HG03025 (cell line): Measurements from ENCODE around the gene ZBTB7B.

Source experiments
- ATAC-seq: cut with Tn5 transposase; IDR thresholded peaks from one replicate; pipeline ENCODE4 v1.9.1; 2021; ENCODE audit warnings: mild to moderate bottlenecking, moderate library complexity; ENCODE audit not compliant: unreplicated experiment, low FRiP score

The ZBTB7B gene

DNA sequence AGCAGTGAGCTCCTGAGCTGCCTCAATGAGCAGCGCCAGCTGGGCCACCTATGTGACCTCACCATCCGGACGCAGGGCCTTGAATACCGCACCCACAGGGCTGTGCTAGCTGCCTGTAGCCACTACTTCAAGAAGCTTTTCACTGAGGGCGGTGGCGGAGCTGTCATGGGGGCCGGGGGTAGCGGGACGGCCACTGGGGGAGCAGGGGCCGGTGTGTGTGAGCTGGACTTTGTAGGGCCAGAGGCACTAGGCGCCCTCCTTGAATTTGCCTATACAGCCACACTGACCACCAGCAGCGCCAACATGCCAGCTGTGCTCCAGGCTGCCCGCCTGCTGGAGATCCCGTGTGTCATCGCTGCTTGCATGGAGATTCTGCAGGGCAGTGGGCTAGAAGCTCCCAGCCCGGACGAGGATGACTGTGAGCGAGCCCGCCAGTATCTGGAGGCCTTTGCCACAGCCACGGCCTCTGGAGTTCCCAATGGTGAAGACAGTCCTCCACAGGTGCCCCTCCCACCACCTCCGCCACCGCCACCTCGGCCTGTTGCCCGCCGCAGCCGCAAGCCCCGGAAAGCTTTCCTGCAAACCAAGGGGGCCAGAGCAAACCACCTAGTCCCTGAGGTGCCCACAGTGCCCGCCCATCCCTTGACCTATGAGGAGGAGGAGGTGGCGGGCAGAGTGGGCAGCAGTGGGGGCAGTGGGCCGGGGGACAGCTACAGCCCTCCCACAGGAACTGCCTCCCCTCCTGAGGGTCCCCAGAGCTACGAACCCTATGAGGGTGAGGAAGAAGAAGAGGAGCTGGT is 12.3 kb downstream of the ZBTB7B start:
- ATAC-seq, result no peak

DNA sequence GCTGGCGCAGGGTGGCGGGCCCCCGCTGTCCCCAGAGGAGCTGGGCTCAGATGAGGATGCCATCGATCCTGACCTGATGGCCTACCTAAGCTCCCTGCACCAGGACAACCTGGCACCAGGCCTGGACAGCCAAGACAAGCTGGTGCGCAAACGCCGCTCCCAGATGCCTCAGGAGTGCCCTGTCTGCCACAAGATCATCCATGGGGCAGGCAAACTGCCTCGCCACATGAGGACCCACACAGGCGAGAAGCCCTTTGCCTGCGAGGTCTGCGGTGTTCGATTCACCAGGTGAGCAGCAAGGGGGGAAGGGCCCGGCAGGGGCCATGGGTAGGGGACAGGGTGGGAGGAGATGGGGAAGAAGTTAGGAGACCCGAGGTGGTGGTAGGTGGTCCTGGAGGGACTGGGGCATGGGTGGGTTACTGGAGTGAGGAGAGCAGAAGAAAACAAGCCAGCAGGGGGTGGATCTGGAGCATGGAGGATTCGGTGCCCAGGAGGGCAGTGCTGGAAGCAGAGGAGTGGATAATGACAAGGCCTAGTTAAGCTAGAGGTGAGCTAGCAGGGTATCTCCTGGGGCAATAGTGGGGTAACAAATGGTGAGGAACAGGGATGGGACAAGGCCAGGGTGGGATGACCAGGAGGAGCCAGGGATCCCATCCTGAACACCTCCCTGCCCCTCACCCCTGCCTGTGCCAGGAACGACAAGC is 13.1 kb downstream of the ZBTB7B start:
- ATAC-seq, result no peak

DNA sequence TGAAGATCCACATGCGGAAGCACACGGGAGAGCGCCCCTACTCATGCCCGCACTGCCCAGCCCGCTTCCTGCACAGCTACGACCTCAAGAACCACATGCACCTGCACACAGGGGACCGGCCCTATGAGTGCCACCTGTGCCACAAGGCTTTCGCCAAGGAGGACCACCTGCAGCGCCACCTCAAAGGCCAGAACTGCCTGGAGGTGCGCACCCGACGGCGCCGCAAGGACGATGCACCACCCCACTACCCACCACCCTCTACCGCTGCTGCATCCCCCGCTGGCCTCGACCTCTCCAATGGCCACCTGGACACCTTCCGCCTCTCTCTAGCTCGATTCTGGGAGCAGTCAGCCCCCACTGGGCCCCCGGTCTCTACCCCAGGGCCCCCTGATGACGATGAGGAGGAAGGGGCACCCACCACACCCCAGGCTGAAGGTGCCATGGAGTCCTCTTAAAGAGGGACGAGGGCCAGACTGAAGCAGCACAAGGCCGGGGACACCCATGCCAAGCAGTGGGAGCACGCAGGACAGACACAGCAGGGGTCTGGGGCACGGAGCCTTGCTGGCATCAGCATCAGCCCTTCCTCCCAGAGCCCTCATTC is 13.7 kb downstream of the ZBTB7B start:
- ATAC-seq, result no peak

GRCh38 chr1:155017041-155017945 is 14.7 kb downstream of the ZBTB7B start:
- peak; percentile 55 for ATAC-seq

DNA sequence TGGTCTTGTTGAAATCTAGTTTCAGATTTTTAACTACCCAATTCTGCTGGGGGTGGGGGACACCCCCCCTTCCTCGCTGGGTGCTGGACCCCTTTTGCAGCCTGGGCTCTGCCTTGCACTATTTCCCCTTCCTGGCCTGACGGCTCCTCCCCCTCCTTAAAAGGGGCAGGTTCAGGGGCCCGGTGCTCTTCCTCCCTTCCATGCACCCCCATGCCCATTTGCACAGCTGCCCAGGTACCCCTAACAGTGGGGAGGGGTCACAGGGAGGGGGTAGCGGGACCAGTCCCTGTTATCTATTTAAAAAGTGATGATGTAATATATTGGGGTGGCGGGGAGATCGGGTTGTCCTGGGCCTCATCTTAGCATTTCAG is 15.3 kb downstream of the ZBTB7B start:
- no peak for ATAC-seq

GRCh38 chr1:155018617-155019348 is 16.2 kb downstream of the ZBTB7B start:
- no peak for ATAC-seq

- no peak for ATAC-seq
Observed at GRCh38 chr1:155019377-155020245, 17.0 kb downstream of the ZBTB7B start.

DNA sequence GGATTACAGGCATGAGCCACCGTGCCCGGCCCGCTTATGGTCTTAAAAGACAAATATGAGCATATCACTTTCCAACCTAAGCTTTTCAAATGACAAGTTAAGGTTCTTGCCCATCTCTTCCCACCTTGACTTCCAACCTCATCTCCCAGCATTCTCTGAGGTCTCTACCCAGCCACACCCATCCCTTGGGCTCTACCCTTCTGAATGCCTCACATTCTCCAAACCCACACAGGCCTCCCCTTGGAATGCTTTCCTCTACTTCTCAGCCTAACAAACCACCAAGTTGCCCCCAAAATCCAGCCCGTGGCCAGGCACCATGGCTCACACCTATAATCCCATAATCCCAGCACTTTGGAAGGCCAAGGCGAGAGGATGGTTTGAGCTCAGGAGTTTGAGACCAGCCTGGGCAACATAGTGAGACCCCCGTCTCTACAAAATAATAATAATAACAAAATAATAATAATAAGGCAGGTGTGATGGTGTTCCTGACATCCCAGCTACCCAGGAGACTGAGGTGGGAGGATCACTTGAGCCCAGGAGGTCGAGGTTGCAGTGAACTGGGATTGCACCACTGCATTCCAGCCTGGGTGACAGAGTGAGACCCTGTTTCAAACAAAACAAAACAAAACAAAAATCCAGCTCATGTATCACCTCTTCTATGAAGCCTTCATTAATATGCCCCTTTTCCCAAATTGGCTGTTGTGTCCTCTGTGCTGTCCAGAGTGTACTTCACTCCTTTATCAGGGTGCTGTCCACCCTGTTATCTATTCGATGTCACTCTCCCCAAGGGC is 19.7 kb downstream of the ZBTB7B start:
- no peak for ATAC-seq

DNA sequence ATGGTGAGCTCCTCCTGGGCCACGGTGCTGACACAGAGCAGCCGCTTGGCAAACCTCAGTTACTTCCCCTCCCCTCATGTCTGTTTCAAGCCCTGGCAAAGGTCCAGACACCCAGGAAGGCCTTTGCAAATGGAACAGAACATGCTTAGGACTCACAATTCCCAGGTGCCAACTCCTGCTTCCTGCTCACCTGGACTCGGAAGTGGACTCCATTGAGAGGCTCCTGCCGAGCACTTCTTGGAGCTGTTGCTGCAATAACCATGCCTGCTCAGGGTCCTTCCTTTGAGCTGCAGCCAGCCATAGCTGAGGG is 20.3 kb downstream of the ZBTB7B start:
- no peak for ATAC-seq

GRCh38 chr1:155023627-155024026 is 21.0 kb downstream of the ZBTB7B start:
- ATAC-seq, result no peak

DNA sequence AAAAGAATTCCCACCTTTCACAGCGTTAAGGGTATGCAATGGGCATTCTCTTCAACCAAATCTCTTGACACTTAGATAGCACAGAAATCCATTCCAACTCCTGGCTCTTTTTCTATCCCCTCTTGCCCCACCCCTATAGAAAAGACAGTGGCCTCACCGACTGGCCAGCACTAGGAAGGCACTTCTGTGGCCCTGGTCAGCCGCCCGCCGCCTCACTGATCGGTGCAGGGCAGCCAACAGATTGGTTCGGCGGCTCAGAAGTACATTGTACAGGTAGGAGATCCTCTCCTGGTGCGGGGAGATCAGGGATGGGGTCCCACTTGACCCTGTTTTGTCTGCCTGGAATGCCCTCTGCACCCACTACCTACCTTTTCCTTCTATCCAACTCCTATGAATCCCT is 21.7 kb downstream of the ZBTB7B start:
- ATAC-seq, result no peak

DNA sequence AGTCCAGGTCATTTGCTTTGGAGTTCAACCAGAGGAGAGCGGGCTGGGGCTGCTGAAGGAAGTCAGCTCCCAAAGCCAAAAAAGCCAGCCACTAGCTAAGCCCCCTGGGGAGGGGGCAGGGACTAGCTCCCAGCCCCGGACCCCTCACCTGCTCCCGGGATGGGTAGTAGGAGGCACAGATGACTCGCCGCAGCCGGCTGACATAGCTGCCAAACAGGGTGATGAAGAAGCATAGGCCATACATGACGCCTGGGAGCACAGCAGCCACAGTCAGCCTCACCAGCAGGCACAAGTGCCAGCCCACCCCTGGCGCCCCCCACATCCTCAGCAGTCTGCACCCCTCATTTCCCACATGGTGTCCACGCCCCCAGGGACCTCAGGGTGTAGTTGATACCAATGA is 23.6 kb downstream of the ZBTB7B start:
- ATAC-seq, result no peak

GRCh38 chr1:155026588-155026987 is 24.0 kb downstream of the ZBTB7B start:
- no peak for ATAC-seq

- no peak for ATAC-seq
Observed at GRCh38 chr1:155029513-155030242, 27.1 kb downstream of the ZBTB7B start.

DNA sequence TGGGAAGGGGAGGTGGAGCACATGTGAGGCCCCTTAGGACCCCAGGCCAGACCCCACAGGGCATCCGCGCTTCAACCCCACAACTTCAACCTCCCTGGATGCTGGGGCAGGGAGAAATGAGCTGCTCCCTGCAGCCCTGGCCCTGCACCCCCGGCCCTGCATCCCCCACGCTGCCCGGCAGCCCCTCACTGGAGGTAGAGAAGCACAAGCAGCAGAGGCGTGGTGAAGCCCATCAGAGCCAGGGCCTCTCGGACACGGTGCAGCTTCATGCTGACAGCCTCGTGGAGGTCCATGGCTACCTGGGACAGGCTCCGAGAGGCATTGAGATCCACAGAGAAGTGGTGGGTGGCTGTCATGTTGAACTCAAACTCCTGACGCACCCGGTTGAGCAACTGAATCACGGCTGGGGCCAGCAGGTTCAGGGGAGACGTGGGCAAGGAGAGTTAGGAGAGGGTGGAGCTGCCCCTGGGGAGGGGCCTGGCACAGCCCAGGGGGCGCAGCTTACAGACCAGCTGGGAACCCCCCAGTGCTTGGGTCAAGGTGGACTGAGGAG is 27.7 kb downstream of the ZBTB7B start:
- no peak for ATAC-seq

- ATAC-seq, result no peak
Observed at GRCh38 chr1:155030899-155031298, 28.3 kb downstream of the ZBTB7B start.

- ATAC-seq, result no peak
Observed at GRCh38 chr1:155032886-155033285, 30.3 kb downstream of the ZBTB7B start.

GRCh38 chr1:155033524-155033923 is 30.9 kb downstream of the ZBTB7B start, which contains the start of the genes DCST1 and DCST2:
Gene DCST1, plus strand, starts transcription at chr1:155033824. Its CDS starts 213 bp downstream, at chr1:155034037.
Gene DCST2, minus strand, starts transcription at chr1:155033781. Its CDS starts 80 bp downstream, at chr1:155033701.
- no peak for ATAC-seq
